ENCODE measurements around the gene SELENOF.

The SELENOF gene

DNA sequence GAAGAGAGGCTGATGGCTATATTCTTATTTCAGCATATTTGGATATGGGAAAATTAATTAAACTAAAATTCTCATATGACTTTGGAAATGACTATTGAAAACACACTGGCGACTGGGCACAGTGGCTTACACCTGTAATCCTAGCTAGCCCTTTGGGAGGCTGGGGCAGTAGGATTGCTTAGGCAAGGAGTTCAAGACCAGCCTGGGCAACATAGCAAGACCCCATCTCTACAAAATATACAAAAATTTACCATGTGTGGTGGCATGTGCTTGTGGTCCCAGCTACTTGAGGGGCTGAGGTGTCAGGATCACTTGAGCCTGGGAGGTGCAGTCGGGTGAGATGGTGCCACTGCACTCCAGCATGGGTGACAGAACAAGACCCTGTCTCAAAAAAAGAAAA is 26.7 kb upstream of the SELENOF start:
- DNase-seq, result no peak
- Histone ChIP-seq H3K9me3 (no peaks in the 10 kb centered on the region), H3K4me1 (no peaks in the 10 kb centered on the region), H3K27me3 (no peaks in the 10 kb centered on the region), H3K4me3 (no peak overlapping the region), H3K36me3 (no peaks in the 10 kb centered on the region), H3K27ac (no peak overlapping the region)
- intact Hi-C loops (cut with DNase I; ENCODE audit: low total_unique reads), result no loop called here
- no peak for TF ChIP-seq CTCF (IDR thresholded peaks at IDR 0.05)

- H3K4me3 ChIP-seq, result no peak overlapping the region
- H3K27ac ChIP-seq, result no peak overlapping the region
- no peaks in the 10 kb centered on the region for H3K4me1 ChIP-seq
- TF ChIP-seq CTCF (IDR thresholded peaks at IDR 0.05), result no peak
- intact Hi-C loops (cut with DNase I; ENCODE audit: low total_unique reads), result no loop called here
- no peaks in the 10 kb centered on the region for H3K36me3 ChIP-seq
- no peak for DNase-seq
- no peaks in the 10 kb centered on the region for H3K27me3 ChIP-seq
- no peaks in the 10 kb centered on the region for H3K9me3 ChIP-seq
Observed at GRCh38 chr1:86939406-86939805, 25.5 kb upstream of the SELENOF start.

DNA sequence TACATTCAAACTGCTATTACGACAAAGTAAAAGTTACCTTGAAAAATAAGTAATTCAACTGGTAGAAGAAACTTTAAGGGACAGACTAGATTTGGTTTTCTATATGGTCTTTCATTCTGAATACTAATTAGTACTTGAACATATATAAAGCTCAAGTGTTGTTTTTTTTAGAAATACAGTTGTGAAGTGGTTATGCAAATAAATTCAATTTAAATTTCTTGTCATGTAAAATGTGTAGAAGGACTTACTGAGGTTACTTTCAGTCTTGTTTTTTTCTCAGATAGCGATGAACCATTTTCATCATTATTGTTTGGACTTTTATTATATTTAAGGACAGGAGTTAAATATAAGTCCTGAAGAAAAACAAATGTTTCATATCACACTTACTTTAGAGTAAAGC is 24.9 kb upstream of the SELENOF start:
- no peak for DNase-seq
- TF ChIP-seq CTCF (IDR thresholded peaks at IDR 0.05), result no peak
- Histone ChIP-seq H3K4me3 (no peak overlapping the region), H3K36me3 (no peaks in the 10 kb centered on the region), H3K27ac (no peak overlapping the region), H3K4me1 (no peaks in the 10 kb centered on the region), H3K27me3 (no peaks in the 10 kb centered on the region), H3K9me3 (no peaks in the 10 kb centered on the region)
- intact Hi-C loops (cut with DNase I; ENCODE audit: low total_unique reads), result no loop called here

GRCh38 chr1:86938450-86938849 is 24.5 kb upstream of the SELENOF start:
- no peak for TF ChIP-seq CTCF (IDR thresholded peaks at IDR 0.05)
- H3K9me3 ChIP-seq, result no peaks in the 10 kb centered on the region
- H3K4me3 ChIP-seq, result no peak overlapping the region
- H3K4me1 ChIP-seq, result no peaks in the 10 kb centered on the region
- DNase-seq, result no peak
- H3K27ac ChIP-seq, result no peak overlapping the region
- H3K27me3 ChIP-seq, result no peaks in the 10 kb centered on the region
- intact Hi-C loops (cut with DNase I; ENCODE audit: low total_unique reads), result no loop called here
- H3K36me3 ChIP-seq, result no peaks in the 10 kb centered on the region

GRCh38 chr1:86933562-86934377 is 19.8 kb upstream of the SELENOF start:
- no peak for TF ChIP-seq CTCF (IDR thresholded peaks at IDR 0.05)
- DNase-seq, result no peak
- Histone ChIP-seq H3K4me3 (no peak overlapping the region), H3K9me3 (no peaks in the 10 kb centered on the region), H3K4me1 (no peaks in the 10 kb centered on the region), H3K27ac (no peak overlapping the region), H3K36me3 (no peaks in the 10 kb centered on the region), H3K27me3 (no peaks in the 10 kb centered on the region)
- intact Hi-C loops (cut with DNase I; ENCODE audit: low total_unique reads), result no loop called here

All from tibial artery (tissue), 4 donors.